HG03520 (cell line): ENCODE data around the gene IARS2.
"Not testable (repeated sequence)": the region's sequence is repeated elsewhere in the genome, so short reads cannot be mapped to it uniquely, and the experiment has no call there.

Experiments used
- ATAC-seq: cut with Tn5 transposase; IDR thresholded peaks from one replicate; pipeline ENCODE4 v1.9.1; 2021; ENCODE audit warnings: mild to moderate bottlenecking, moderate library complexity; ENCODE audit not compliant: unreplicated experiment

The IARS2 gene

DNA sequence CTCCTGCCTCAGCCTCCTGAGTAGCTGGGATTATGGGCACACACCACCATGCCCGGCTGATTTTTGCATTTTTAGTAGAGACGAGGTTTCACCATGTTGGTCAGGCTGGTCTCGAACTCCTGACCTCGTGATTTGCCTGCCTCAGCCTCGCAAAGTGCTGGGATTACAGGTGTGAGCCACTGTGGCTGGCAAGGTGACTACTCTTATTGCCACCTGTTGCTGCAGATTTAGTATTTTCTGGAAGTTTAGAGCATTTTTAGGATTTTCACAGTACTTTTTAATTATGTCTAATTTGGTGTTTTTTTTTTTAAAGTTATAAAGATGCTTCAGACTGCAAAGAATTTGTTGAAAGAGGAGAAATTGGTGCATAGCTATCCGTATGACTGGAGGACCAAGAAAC is 16.5 kb downstream of the IARS2 start:
- ATAC-seq = not testable (repeated sequence)

DNA sequence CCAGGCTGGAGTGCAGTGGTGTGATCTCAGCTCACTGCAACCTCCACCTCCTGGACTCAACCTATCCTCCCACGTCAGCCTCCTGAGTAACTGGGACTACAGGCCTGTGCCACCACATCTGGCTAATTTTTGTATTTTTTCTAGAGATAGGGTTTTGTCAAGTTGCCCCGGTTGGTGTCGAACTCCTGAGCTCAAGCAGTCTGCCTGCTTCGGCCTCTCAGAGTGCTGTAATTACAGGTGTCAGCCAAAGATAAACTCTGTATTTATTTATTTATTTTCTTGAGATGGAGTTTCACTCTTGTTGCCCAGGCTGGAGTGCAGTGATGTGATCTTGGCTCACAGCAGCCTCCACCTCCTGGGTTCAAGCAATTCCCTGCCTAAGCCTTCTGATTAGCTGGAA is 18.7 kb downstream of the IARS2 start:
- ATAC-seq = not testable (repeated sequence)

DNA sequence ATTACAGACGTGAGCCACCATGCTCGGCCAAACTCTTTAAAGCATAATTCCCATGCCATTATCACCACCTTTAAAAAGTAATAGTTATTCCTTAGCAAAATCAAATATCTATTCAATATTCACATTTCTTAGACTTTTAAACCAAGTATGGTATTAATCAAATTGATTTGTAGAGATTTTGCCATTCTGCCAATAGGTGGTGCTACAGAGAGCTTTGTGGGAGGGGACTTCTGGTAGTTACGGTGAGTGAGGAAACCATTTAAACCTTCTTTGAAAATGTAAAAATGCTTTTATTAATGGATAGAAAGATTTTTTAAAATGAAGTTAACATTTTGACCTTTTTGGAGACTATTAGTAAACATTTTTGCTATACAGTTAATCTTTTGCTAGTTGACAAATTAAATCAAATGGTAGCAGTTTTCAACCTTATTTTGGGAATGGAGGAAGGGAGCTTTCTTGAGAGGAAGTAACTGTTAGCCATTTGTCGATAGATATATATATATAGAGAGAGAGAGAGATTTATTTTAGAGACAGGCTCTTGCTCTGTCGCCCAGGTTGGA is 19.3 kb downstream of the IARS2 start:
- peak; percentile 73 for ATAC-seq

DNA sequence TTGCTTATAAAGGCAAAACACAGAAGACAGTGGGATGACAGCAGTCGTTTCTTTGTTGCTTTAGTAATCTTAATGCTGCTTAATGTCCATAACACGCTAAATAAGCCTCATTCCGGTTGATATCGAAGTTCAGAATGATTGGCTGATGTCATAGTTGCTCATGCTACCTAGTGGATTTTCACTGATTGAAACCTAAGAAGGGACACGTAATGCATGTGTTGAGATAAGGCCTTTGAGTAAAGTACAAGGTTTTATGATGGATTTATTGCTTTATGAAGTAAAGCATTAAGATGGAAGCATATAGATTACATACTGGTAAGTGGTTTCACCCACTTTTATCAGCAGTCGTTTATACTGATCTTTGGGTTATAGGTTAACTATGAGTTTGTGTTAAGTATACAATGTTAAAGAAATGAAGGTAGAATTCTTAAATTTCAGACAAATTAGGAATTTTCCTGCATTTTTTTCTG is 25.1 kb downstream of the IARS2 start:
- no peak for ATAC-seq

DNA sequence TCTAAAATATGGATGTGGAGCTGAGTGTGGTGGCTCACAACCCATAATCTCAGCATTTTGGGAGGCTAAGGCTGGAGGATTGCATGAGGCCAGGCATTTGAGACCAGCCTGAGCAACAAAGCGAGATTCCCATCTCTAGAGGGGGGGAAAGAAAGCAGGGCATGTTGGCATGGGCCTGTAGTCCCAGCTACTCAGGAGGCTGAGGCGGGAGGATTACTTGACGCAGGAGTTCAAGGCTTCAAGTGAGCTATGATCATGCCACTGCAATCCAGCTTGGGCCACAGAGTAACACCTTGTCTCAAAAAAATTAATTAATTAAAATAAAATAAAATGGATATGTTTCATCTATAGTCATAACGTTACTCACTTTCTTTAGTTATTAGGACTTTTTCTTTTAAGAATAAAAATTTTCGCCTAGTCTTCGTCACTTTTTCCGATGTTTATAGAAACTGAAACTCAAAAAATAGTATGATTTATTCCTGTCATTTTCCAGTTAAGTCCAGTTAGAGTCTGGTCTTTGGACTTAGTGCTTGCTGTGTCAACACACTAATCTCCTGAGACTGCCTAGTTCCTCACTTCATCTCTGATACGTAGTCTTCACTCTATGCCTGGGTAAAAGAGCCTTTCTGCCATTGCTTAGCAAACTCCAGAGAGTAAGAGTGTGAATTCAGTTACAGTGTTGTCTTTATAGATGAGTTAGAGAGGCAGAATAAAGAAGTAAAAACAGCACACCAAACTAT is 28.0 kb downstream of the IARS2 start:
- ATAC-seq = no peak

DNA sequence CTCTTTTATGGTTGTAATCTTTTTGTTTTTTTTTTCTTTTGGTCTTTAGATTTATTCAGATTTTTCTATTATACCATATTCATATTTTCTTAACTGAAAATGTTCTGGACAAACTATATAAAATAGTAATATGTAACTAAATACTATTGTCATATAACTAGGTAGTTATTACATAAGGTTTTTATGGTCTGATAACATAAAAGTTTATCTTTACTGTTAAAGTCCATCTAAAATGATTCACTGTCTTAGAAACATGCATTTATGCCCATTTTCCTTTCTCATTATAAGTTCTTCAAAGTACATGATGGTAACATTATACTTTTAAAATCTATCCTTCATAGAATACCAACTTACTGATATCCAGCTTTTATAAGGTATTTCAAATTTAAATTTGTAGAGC is 29.1 kb downstream of the IARS2 start:
- ATAC-seq = no peak

DNA sequence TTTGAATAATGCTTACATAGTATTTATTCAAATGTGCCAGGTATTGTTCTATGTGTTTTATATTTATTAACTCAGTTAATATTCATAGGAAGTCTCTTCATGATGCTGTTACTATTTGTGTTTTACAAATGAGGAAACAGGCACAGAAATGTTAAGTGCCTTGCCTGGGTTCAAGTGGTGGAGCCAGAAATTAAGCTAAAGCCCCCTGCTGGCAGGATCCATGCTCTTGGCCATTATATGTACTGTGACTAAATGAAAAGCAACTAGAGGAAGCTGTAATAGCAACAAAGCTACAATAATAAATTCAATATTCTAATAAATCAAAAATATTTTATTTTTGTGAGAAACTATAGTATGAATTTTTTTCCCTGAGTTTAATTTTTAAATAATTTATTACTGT is 30.0 kb downstream of the IARS2 start:
- no peak for ATAC-seq

DNA sequence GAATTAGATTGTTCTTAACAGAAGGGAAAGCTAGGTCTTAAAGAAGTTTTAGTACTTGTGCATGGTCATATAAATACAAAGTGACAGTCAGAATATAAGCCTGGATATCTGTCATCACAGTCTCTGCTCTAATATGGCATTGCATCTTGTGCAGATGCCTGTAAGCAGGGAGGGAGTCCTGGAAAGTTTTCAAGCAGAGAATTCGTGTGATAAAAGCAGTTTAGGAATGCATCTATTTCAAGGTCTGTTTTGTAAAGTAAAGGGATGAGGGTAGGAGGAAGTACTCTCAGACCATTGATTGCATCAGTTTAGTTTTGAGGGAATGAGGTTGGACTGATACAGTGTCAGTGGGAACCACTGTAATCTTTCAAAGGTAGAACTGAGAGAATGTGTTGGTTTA is 30.6 kb downstream of the IARS2 start:
- ATAC-seq = no peak

DNA sequence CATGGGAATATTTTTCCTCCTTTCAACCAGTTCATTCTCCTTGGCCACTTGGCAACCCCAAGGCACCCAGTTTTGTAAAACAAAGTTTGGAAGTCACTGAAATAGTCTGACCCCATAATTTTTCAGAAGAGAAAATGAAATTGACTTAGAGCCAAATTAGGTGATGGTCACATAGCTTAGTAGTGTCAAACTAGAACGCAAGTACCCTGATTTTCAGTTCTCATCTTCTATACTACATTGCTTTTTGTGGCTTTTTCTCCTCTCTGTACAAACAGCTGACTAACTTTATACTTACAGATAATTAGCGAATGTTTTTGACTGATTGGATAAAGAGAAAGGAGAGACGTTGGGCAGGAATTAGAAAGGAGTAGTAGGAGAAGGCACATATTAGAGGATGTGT is 33.1 kb downstream of the IARS2 start:
- ATAC-seq = no peak

DNA sequence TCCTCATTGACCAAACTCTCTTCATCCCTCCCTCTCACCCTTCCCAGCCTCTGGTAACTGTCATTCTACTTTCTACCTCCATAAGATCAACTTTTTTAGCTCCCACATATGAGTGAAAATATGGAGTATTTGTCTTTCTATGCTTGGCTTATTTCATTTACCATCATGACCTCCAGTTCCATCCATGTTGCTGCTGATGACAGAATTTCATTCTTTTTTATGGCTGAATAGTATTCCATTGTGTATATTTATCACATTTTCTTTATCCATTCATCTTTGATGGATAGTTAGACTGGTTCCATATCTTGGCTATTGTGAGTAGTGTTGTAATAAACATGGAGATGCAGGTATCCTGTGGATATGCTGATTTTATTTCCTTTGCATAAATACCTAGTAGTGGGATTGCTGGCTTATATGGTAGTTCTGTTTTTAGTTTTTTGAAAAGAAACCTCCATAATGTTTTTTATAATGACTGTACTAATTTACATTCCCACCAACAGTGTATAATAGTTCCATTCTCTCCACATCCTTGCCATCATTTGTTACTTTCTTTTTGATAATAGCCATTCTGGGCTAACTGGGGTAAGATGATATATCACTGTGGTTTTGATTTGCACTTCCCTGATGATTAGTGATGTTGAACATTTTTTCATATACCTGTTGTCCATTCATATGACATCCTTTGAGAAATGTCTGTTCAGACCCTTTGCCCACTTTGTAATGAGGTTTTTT is 35.7 kb downstream of the IARS2 start:
- no peak for ATAC-seq

DNA sequence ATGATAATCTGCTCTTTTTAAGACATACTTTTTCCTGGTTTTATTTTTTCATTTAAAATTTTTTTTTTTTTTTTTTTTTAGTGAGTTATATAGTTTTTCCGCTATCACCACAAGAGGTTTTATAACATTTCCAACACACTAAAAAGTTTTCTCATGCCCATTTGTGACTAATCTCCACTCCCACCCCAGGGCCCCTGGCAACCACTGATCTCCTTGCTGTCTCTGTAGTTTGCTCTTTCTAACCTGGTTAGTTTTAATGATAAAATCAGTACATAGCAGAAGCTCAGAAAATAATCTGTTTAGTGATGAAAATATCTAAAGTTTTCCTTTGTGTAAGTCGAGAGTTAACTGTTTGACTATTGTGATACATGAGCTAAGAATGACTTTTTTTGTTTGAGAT is 41.8 kb downstream of the IARS2 start:
- ATAC-seq = no peak

DNA sequence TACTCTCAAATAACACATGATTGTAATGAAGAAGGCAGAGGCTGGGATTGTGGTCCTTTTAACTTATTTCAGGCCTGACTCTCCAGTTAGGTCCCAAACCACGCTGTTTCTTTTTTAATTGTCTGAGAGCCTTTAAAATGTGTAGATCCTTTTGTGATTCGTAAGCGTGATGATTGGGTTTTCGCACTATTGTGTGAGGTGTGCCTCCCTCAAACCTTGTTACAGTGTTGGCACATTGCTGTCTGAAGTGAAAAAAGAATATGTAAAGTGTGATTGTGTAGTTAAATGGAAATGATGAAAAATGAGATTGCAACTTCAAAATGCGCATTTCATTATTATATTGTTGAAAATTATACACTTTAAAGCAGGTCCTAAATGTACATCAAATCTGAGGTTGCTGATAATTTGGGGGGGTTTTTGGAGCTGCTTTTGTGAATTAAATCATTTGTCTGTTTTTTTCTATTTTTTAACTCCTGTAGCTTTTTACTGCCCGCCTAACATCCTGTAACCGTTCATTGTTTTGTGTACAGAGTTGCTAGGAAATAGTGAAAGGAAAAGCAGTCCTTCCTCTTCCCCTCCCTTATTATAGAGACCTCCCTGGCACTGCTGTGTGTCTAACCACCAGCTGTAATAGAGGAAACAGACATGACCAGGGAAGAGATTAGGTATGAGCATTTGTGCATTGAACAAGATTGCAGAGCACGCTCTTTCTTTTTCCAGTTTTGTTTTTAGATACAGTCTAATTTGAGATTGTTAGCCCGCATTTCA is 43.3 kb downstream of the IARS2 start:
- no peak for ATAC-seq

DNA sequence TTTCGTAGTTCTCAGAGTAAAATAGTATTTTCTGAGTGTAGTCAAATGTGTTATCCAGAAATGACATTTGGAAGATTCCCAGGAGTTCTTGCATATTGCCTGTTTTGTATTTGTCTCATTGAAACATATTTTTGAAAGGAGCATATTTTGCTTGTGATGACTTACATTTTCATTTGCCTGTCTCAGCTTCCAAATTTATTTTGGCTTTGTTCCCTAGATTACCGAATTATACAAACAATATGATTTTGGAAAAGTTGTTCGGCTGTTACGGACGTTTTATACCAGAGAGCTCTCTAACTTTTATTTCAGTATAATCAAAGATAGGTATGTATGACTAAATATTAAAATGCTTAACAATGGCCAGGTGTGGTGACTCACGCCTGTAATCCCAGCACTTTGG is 46.0 kb downstream of the IARS2 start:
- ATAC-seq = no peak

DNA sequence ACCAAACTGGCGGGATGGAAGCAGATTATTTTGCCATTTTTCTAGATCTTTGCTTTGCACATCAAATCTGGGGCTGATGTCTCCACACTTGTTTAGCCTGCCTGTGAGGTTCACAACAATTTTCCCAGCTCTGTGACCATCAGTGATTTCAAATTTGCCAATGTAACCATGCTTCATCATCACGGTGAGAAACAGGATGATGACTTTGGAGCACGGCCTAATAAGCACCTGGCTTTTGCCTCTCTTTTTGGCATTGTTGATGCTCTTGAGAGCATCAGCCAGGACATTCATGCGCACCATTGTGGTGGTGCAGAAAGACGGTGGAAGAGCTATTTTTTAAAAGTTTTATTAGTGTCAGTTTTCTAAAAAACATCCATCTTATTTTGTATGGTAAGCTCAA is 50.1 kb downstream of the IARS2 start:
- no peak for ATAC-seq

DNA sequence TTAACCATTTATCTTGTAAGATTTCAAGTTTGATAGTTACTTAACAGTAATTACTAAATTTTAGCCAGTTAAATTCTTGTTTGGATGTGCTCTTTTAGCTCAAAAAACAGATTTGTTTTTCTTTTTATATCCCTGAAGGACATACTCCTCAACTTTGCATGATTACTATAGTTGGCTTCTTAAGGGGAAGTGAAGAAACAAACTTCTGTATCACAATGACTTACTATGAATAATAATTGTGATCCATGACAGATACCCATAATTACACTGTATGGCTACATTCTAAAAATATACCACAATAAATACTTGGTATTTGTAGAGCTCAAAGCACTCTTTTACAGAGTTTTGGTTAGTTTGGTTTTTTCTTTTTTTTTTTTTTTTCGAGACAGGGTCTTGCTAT is 55.8 kb downstream of the IARS2 start:
- no peak for ATAC-seq

DNA sequence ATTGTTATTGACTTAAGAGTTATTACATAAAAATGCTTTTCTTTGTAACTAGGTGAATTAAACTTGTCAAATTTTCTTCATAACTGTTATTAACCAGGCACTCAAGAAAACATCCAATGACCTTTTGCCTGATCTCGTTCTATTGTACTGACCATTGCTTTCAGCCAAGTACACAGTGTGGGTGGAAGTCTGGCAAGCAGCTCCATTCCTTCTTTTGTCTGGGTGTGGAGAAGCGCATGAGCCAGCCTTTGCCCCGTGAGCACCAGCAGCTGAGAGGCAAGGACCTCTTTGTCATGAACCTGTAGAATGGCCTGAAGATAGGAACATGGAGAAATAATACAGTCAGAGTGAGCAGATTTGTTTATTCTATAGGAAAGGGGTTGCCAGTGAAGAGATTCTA is 57.5 kb downstream of the IARS2 start:
- ATAC-seq = no peak

DNA sequence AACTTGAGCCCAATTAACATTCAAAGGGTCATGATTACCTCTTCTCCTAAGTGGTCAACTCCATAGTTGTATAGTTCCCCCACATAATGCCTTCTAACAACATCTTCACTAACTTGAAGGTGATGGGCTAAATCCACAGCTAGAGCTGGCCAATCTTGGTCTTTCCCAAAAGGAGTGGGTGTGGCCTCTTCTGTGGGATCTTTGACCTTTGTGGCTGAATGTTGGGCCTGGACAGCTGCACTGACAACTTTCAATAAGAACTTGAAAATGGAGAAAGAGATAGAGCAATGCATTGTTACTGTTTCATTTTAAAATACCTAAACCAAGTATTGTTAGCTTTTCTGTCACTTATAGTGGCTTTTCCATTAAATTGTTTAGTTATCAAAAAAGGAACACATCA is 59.2 kb downstream of the IARS2 start:
- no peak for ATAC-seq

DNA sequence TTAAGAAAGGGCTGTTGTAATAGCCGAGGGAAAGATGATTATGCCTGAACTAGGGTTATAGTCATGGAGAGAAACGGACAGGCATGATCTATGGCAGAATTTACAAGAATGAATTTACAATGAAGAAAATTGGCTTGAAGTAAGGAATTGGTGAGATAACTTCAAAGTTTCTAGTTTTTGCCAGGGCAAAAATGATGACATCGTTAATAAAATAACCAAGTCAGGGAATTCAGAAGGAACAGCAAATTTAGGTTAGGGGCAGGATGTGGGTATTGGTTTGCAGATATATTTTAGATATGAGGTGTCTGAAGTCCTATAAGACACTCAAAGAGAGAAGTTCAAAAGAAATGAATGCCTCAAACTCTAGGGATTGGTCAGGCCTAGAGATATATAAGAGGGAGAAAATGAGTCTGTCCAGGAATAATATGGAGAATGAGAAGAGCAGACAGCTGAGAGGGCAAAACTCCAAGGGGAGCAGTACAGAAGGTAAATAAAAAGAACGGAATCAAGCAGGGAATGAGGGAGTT is 62.8 kb downstream of the IARS2 start:
- ATAC-seq = no peak

DNA sequence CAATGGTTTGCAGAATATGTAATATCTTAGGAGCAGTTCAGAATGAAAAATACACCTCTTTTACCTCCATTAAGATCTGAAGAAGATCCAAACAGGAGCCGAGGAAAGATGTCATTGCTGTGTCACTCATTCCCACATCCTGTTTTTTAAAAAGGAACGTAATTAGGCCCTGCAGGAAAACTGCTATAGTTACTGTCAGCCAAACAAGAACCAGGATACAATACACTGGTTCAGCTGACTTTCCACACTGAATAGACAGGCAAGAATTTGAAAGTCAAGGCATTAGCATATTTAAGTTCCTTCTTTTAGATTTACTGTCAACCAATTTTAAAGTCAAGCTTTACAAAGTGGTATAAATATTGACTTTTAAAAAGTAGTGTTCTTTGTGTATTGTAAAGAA is 63.8 kb downstream of the IARS2 start:
- no peak for ATAC-seq

DNA sequence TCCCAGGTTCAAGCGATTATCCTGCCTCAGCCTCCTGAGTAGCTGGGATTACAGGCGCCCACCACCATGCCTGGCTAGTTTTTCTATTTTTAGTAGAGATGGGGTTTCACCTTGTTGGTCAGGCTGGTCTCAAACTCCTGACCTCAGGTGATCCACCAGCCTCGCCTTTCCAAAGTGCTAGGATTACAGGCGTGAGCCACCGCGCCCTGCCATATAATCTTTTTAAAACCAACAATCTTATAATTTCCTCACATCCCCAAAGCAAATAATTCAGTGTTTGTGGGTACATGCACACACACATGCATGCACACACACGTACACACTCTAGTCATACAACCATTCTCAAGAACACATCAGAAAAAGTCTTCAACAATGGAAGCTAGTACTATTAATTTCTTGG is 64.6 kb downstream of the IARS2 start:
- ATAC-seq = not testable (repeated sequence)

DNA sequence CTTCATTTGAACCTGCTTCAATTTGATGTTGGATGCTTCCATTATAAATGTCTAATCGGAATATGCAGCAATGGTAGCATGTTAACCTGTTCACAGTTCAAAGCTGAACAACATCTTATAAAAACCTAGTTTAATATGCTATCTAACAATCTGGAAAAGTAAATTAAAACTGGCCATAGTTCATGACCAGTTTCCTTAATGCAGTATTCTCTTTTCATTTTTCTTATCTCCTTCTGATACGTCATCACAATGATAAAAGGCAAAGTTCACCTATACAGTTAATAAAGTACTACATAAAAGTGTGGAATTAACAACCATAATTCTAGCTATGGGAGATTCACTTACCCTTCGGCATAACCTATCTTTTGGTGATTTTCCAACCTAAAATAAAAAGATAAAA is 65.1 kb downstream of the IARS2 start:
- ATAC-seq = no peak
